PFSK-1 (cell line): Measurements from ENCODE around the gene PES1.

Experiments used
- FOXP2 ChIP-seq: optimal IDR thresholded peaks from 2 replicates; pipeline ENCODE3; 2011; ENCODE audit warnings: borderline replicate concordance, control low read depth, inconsistent platforms; ENCODE audit not compliant: insufficient read depth; ENCODE audit errors: extremely low read length, extremely low read depth
- POLR2AphosphoS5 ChIP-seq: IDR thresholded peaks from 2 replicates; pipeline ENCODE4 v1.6.1; 2012; ENCODE audit warnings: low read depth, mild to moderate bottlenecking, control low read depth, low read length, moderate library complexity
- REST ChIP-seq, 2 experiments: IDR thresholded peaks; 2 replicates each; pipeline versions ENCODE4 v1.6.1 to v1.8.0; 2011 to 2012; ENCODE audit warnings: low read depth in 2 of 2, low read length in 2 of 2, control low read depth in 1 of 2, inconsistent platforms in 1 of 2, mild to moderate bottlenecking in 1 of 2, moderate library complexity in 1 of 2; ENCODE audit not compliant: insufficient read depth in 1 of 2
- SIN3A ChIP-seq: IDR thresholded peaks from 2 replicates; pipeline ENCODE4 v1.6.1; 2012; ENCODE audit warnings: mild to moderate bottlenecking, low read length, moderate library complexity, borderline replicate concordance; ENCODE audit not compliant: insufficient read depth
- TAF1 ChIP-seq: IDR thresholded peaks from 2 replicates; pipeline ENCODE4 v1.6.1; 2012; ENCODE audit warnings: low read length, control low read depth, borderline replicate concordance; ENCODE audit not compliant: insufficient read depth

The PES1 gene

DNA sequence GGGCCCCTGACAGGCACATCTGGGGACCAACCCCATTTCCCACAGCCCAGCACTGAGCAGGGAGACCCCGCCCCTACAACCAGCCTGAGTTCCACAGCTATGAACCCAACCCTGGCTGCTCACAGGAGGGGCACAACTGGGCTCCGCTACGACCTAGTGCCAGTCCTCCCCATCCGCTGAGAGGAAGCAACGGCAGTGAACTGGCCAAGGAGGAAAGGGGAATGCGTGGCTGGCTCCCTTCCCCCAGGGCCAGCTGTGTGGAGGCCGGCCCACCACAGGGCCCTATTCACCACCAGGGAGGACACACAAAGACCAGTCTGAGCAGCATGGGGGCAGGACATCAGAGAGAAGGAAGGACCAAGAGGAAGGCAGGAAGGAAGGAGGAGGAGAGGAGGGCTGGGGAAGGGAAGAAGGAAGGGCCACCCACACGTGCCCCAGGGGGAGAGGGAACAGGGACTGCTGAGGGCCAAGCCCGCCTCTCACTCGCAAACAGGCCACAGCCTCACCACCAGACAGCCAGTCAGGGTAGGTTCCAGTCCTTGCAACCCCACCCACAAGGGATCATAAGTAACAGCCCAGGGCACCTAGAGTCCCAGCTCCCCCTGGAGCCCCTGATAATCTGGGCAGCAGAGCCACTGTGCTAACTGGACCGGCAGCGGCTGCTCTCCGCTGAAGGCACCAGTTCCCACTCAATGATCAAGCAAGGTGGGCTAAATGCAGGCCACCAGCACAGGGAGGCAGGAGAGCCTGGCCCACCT, 8.7 kb downstream of the PES1 start:
- TF ChIP-seq POLR2AphosphoS5 = no peak
- no peak for TF ChIP-seq REST (IDR thresholded peaks at IDR 0.05; ENCODE audit: insufficient read depth in 1 of 2, low read depth in 2 of 2, low read length in 2 of 2)
- no peak for TF ChIP-seq TAF1
- TF ChIP-seq FOXP2 = no peak
- no peak for TF ChIP-seq SIN3A

GRCh38 chr22:30582051-30582450, 9.7 kb downstream of the PES1 start:
- no peak for TF ChIP-seq FOXP2
- no peak for TF ChIP-seq TAF1

DNA sequence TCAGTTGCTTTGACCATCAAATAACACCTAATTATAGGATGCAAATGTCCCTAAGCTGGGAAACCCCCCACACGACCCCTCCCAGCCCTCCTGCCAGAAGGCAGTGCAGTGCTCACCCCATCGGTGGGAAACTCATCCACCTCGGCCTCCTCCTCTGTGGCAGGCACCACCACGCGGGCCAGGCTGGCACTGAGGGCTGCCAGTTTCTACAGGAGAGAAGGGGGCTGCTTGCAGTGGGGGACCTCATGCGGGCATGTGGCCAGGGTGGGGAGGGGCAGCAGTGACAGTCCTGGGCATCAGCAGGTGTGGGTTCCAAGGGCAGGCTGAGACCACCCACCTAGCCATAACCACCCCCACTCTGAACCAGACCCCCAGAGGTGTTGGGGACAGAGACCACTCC, 10.8 kb downstream of the PES1 start:
- TF ChIP-seq POLR2AphosphoS5 (no peak), REST (IDR thresholded peaks at IDR 0.05; ENCODE audit: insufficient read depth in 1 of 2, low read depth in 2 of 2, low read length in 2 of 2) (no peak), FOXP2 (no peak), SIN3A (no peak), TAF1 (no peak)

GRCh38 chr22:30578481-30578880, 13.2 kb downstream of the PES1 start:
- no peak for TF ChIP-seq POLR2AphosphoS5
- TF ChIP-seq FOXP2 = no peak
- no peak for TF ChIP-seq SIN3A
- TF ChIP-seq REST (IDR thresholded peaks at IDR 0.05; ENCODE audit: insufficient read depth in 1 of 2, low read depth in 2 of 2, low read length in 2 of 2) = no peak
- no peak for TF ChIP-seq TAF1

- TF ChIP-seq TAF1 (no peak), REST (IDR thresholded peaks at IDR 0.05; ENCODE audit: insufficient read depth in 1 of 2, low read depth in 2 of 2, low read length in 2 of 2) (no peak), FOXP2 (no peak), POLR2AphosphoS5 (no peak), SIN3A (no peak)
Observed at GRCh38 chr22:30575859-30576258, 15.9 kb downstream of the PES1 start.
